ENCODE data around the gene SEZ6L.
A peak's percentile ranks its signal among the peaks of the same experiment; 100 is the strongest.

The SEZ6L gene

DNA sequence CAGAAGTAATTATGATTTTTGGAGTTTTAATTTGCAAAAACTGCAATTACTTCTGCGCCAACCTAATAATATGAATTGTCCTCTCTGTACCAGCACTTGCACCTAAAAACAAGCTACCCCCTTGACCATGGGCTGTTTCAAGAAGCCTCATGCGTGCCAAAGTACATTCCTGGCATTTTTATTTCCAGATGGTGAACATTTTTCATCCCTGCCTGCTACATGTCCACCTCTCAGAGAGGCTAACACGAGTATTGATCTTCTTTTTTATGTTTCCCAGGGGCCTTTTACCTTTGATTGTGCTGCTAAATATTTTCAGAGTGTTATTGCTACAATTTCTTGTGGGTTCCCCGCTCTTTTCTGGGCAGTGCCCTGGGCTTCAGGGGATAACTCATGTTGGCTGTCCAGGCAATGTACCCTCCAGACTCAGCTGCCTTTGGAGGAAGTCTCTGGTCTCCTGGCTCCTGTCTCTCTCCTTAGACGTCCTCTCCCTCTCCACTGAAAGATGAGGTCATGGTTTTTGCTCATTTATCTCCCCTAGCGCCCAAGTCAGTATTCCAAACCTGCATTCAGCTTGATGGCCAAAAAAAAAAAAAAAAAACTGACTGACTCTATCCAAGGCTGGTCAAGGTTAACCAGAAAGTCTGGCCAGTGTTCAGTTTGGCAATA is 173.6 kb downstream of the SEZ6L start:
- DNase-seq = no peak

GRCh38 chr22:26345496-26345895 is 176.2 kb downstream of the SEZ6L start:
- DNase-seq = no peak

- no peak for DNase-seq
Measured at GRCh38 chr22:26348810-26349526, 179.7 kb downstream of the SEZ6L start.

- no peak for DNase-seq
Measured at GRCh38 chr22:26354707-26355106, 185.4 kb downstream of the SEZ6L start.

- no peak for DNase-seq
Measured at GRCh38 chr22:26357281-26357680, 188.0 kb downstream of the SEZ6L start.

- no peak for DNase-seq
Measured at GRCh38 chr22:26357813-26358212, 188.6 kb downstream of the SEZ6L start.

DNA sequence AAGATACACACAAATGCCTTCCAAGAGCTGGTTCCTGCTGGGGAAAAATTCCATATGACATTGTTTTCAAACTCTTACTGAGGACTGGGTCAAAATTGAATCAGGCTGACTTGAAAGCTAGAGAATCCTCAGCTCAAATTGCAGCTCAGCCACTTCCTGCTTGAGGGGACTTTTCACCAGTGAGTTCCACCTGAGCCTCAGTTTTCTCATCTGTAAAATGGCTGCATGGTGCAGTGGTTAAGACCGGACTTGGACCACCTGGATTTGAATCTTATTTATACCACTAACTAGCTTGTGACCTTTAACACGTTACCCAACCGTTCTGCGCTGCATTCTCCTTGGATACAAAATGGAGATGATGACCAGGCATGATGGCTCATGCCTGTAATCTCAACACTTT is 189.9 kb downstream of the SEZ6L start:
- no peak for DNase-seq

GRCh38 chr22:26360169-26360885 is 191.1 kb downstream of the SEZ6L start:
- peak; percentile 82 for DNase-seq

DNA sequence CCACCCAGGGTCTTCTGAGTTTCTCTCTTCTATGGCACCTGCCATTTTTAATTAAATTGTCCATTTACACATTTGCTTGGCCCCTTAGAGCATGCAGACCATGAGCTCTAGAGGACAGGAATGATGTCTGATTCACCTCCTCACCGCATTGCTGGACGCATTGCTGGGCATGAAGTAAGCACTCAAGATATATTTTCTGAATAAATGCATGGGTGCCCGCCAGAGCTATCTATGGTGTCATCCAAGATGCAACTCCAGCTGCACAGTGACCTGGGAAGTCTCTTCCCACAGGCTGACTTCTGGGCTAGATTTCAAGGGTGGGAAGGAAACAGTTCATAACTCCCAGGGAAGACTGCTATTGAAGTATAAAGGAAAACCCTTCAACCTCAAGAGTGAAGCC is 193.2 kb downstream of the SEZ6L start:
- no peak for DNase-seq

GRCh38 chr22:26364066-26365015 is 195.1 kb downstream of the SEZ6L start:
- DNase-seq = peak; percentile 81

DNA sequence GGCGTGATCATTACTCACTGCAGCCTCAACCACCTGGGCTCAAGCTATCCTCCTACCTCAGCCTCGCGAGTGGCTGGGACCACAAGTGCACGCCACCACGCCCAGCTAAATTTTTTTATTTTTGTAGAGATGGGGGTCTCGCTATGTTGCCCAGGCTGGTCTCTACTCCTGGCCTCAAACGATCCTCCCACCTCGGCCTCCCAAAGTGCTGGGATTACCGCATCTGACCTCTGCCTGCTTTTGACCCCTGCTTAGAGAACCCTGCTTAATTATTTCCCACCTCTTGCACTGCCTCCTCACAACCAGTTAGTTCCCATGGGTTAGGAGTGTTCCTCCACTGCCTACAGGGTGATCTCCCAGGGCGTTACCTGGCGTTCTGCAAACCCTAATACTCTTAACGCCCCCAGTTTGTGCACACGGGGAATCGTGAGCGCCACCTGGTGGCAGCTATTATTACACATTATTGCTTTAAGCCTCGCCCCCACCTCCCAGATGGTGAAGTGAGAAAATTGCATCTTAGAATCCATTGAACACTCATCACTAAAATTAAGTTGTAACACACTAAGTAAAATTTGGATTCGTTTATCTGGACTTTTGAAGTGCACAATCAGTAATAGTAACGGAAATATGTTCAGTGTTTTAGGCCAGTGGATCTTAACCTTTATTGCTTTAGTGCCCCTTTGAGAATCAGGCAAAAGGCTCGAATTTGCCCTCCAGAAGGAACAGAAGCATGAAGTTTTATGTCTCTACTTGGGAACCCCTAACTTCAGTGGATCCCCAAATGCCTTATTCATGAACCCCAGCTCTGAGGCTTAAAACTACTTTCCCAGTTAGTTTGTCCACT is 198.4 kb downstream of the SEZ6L start:
- DNase-seq = peak; percentile 46

DNA sequence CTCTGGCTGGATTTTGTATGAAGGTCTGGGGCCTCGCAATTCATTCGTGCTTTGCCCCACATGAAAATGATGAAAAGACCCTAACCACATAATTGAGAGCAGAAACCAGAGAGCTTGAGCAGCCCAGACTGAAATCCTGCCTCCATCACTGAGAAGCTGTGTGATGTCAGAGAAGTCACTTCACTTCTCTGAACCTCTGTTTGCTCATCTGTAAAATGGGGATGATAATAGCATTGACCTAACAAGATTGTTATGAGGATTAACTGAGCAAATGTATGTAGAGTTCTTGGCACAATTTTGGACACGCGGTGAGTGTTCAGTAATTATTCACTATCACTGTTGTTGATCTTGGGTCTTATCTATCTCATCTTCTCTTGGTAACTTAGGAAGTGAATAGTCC is 203.6 kb downstream of the SEZ6L start:
- DNase-seq = no peak

GRCh38 chr22:26374391-26375026 is 205.2 kb downstream of the SEZ6L start:
- DNase-seq = no peak

- peak; percentile 48 for DNase-seq
Measured at GRCh38 chr22:26377170-26377830, 208.0 kb downstream of the SEZ6L start.

GRCh38 chr22:26380072-26380830 is 211.0 kb downstream of the SEZ6L start:
- no peak for DNase-seq

GRCh38 chr22:26382782-26383181 is 213.5 kb downstream of the SEZ6L start:
- DNase-seq = no peak

DNA sequence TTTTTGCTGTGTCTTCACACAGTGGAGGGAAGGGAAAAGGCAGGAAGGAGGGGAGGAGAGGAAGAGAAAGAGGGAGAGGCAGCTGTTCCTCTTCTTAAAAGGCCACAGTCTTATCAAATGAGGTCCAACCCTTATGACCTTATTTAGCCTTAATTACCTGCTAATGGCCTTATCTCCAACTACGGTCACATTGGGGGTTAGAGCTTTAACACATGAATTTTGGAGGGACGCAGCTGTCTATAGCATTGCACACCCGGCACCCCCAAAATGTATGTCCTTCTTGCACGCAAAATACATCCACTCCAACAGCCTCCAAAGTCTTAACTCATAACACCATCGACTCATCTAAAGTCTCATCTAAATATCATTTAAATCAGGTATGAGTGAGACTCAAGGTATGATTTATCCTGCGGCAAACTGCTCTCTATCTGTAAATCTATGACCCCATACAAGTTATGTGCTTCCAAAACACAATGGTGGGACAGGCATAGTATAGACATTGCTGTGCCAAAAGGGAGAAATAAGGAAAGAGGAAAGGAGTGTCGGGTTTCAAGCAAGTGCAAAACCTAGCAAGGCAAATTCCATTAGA is 214.8 kb downstream of the SEZ6L start:
- no peak for DNase-seq

DNA sequence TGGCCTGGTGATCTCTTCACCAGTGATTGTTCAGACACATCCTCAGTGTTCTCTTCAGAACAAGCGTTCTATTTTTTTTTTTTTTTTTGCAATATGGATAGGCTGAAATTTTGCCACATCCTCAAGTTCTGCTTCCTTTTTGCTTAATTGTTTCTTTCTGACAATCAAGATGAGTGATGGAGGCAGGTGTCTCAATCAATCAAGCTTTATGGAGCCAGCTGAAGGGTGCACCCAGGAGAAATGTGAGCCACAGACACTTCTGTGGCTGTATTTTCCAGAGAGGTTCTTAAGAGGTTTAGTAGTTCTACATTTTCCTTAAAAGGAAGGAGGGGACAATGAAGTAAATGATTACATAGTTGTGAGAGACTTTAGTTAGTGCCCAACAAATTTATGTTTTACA is 215.9 kb downstream of the SEZ6L start:
- DNase-seq = peak; percentile 11

DNA sequence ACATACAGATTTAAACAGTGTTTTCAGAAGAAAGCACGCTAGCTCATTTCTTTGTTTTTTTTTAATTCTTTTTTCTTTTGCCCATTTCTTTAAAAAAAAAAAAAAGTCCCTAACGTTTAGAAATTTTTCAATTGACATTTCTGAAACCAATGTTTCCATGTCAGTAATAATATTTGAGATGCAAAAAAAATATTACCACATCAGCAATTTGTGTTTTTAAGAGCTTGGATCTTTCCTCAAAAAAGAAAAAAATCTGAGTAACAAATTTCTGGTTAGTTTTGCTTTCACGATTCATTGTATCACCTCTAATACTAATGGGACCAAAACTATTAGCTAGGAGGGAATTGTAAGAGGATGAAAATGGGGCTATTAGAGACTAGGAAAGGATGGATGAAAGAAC is 219.9 kb downstream of the SEZ6L start:
- no peak for DNase-seq

DNA sequence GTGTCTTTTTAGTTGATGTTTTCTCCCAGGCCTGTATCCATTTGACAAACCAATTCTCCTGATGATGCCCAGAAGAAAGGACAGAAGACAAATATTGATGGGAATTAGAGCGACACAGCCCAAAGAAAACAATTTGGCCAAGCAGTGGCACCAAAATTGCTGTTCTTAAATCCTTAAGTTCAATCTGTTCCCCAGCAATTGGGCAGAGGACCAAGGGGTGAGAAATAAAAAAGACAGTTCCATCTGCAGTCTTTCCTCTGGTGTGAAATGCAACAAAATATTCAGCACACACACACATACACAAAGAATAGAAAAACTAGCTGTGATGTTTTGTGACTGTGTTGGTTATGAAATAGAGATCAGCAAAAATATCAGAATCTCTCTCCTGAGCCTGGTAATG is 221.8 kb downstream of the SEZ6L start:
- DNase-seq = no peak

All from MV-4-11 (cell line).